GM18502 (cell line): ENCODE data around the gene VPS8.
A peak's percentile ranks its signal among the peaks of the same experiment; 100 is the strongest.
"Not testable (repeated sequence)": the region's sequence is repeated elsewhere in the genome, so short reads cannot be mapped to it uniquely, and the experiment has no call there.

Experiments used
- ATAC-seq: cut with Tn5 transposase; IDR thresholded peaks from one replicate; pipeline ENCODE4 v1.9.1; 2021; ENCODE audit warnings: mild to moderate bottlenecking; ENCODE audit not compliant: unreplicated experiment, poor library complexity

The VPS8 gene

GRCh38 chr3:184848934-184849333 lies 37.0 kb downstream of the VPS8 start:
- ATAC-seq: no peak

DNA sequence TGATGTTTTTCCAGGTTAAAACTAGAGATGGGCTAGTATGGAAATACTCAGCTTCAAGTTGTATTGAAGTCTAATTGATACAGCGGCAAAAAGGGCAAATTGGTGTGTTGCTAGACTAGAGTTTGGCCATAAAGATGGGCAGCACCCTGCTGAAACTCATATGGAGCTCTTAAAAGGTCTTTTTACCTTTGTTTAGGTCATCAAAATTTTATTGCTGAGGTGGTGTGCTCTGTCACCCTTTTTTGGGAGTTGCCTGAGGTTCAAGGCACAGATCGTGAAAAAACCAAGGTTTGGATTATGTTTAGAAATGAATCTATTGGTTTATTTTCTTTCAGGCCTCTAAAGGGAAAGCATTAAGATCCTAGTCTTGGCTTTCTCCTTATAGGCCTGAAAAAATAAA lies 38.2 kb downstream of the VPS8 start:
- no peak for ATAC-seq

GRCh38 chr3:184857099-184857498 lies 45.1 kb downstream of the VPS8 start:
- ATAC-seq: no peak

GRCh38 chr3:184864000-184864399 lies 52.0 kb downstream of the VPS8 start:
- ATAC-seq: no peak

- no peak for ATAC-seq
Observed at GRCh38 chr3:184868477-184868876, 56.5 kb downstream of the VPS8 start.

DNA sequence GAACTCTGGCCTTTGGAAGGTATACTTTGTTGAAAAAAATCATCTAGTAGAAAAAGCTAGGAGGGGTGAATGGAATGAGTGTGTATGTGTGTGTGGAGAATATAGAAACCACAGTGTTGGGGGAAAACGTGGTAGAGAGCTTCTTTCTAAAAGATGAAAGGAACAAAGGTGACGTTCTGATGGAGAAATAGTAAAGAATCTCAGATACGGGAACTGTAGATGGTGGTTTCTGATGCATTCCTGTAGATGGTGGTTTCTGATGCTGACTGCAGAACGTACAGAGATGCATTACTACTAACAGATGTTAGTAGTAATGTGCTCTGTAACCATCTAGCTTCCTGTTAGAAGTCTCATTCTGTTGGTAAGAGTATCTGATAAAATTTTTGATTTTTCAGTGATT lies 60.2 kb downstream of the VPS8 start:
- no peak for ATAC-seq

DNA sequence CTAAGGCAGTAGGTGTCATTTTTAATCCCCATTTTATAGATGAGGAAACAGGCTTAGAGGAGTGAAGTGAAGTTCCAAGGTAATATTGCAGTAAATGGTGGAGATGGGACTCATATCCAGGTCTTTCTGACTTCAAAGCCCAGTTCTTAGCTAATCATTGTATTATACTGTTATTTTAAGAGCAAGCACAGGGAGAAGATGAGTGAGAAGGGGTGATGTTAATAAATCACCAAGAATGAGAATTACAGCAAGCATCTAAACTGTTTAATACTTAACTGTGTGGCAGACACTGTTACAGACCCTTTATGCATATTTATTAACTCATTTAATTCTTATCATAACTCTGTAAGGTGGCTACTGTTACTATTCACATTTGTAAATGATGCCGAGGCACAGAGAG lies 61.2 kb downstream of the VPS8 start:
- no peak for ATAC-seq

GRCh38 chr3:184874709-184875644 lies 63.0 kb downstream of the VPS8 start:
- no peak for ATAC-seq

GRCh38 chr3:184880276-184881019 lies 68.5 kb downstream of the VPS8 start:
- no peak for ATAC-seq

GRCh38 chr3:184884359-184885017 lies 72.5 kb downstream of the VPS8 start:
- ATAC-seq: peak; percentile 93

- ATAC-seq: no peak
Observed at GRCh38 chr3:184885112-184885511, 73.1 kb downstream of the VPS8 start.

- ATAC-seq: no peak
Observed at GRCh38 chr3:184887574-184887973, 75.6 kb downstream of the VPS8 start.

DNA sequence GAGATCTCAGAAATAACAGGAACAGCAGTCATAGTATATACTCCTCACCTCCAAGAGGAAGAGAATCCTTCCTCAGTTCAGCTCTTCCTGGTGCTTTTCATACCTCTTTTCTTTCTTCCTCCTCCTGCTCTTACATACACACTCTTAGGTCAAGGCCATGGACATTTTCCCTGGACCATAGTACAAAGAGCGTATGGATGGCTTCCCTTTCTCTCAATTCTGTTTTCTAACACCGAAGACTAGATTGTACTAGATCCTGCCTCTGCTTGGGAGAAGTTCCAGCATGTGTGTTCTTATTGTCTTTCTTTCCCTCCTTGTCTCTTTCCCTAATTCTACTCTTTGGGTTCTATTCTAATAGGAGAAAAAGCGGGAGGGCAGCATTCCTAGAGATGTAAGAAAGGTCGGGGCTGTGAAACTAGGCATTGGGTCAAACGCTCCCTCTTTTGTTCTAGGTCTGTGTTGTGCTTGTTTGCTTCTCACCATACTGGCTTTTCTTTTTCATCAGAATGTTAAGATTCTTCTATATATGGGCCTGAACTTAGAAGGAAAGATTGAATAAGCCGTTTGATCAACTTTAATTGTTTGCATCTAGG lies 77.4 kb downstream of the VPS8 start:
- ATAC-seq: no peak

- ATAC-seq: no peak
Observed at GRCh38 chr3:184894051-184894450, 82.1 kb downstream of the VPS8 start.

- ATAC-seq: no peak
Observed at GRCh38 chr3:184895350-184895749, 83.4 kb downstream of the VPS8 start.

- no peak for ATAC-seq
Observed at GRCh38 chr3:184896336-184896735, 84.4 kb downstream of the VPS8 start.

DNA sequence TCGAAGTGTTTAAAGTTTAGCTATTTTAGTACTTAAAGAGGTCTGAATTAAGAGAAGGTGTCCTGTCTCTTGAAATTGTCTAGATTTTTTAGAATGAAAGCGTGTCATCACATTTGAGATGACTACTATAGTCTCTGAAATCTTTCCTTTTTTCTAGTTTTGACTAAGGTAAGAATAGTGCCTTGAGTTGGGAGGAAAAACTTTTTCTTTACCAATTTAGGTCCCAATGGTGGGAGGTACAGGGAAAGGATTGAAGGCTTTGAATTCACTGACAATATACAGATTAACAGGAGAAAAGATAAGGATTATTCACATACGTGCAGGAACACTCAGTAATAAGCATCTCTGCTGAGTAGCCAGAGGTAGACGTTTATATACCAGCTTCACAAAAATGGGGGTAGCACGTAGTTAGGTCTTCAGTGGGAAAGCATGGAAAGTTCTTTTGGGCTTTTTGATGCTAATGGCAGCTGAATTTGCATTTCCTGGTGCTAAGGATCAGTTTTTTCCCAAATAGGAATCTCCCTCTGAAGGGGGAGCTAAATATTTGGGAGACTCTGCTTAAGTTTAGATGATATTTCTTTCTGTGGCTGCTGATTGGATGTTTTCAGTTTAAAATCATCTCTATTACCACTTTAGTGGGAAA lies 88.1 kb downstream of the VPS8 start:
- ATAC-seq: no peak

DNA sequence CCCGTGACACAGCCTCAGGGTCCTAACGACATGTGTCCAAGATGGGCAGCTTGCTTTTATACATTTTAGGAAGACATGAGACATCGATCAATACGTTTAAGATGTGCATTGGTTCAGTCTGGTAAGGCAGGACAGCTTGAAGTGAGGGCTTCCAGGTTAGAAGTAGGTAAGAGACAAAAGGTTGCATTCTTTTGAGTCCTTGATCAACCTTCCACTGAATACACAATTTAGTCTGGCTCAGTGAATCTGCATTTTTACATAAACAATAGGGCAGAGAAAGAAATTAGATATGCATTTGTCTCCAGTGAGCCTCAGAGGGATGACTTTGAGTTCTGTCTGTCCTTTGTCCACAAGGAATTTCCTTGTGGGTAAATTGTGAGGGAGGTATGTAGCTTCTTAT lies 95.1 kb downstream of the VPS8 start:
- not testable (repeated sequence) for ATAC-seq

DNA sequence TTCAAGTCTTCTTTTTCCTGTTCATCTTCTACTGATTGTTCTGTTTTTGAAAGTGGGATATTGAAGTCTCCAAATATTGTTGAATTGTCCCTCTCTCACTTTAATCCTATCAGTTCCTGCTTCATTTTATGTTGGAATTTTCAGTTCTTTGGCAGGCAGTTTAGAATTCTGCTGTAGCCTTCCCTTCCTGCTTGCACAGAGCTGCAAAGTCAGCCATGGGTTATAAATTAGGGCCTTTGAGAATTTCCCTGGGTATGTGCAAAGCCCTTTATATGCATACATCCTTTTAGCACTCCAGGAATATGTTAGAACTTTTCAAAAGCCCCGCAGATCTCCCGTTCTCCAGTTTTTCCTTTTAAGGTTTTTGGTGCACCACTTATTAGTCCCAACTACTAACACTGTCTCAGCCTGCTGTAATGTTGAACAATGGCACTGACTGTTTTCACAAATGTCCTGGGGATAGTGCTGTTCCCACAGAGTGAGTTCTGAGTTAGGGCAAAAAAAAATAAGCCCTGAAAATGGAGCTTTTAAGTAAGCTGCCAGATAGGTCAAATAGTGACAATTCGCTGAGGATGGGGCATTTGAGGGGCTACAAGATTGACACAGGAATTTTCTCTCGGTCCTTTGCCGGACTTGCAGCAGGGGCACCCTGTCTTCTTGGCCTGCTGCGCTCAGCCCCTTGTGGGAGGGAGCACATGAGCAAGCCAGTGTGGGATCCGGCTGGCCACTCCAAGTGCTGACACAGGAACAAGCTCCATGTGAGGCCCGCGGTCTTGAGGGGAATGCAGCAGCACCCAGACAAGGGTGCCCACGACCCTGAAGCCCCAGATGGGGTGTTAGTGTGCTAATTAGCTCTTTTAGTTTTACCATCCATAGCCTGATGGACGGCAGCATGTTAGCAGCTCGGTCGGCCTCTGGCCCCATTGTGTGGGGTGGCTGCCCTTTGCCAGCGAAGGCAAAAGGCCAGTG lies 96.0 kb downstream of the VPS8 start:
- ATAC-seq: no peak
